ENCODE data around the gene OSBPL1A.

DNA sequence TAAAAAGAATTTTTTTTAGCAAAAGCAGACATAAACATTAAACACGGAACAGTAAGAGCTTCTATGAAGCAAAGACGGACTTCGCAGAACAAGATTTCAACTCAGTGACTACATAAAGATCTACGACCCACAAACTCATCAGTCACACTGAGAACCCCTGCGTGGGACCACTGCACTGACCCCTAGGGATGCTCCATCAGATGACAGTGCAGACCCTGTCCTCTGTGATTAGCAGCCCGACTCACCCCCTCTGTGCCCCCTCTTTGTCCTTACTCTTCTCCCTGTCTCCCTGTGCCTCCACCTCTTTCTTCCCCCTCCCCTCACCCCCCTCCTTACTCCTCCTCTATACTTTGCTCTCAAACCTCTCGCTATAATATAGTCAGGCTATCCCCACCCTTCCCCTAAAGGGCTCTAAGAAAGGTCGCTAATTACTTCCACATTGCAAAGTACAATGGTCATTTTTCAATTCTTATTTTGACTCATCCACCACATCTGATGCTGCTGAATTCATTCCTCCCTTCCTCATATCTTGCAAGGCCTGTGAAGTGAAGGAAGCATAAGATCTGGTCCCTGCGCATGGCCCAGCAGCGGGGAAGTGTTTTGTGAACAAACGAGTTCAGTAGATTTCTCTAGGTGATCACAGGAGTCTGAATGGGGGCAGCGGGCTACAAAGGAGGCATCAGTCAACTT, 169.5 kb downstream of the OSBPL1A start:
- TF ChIP-seq, protein P1, sequence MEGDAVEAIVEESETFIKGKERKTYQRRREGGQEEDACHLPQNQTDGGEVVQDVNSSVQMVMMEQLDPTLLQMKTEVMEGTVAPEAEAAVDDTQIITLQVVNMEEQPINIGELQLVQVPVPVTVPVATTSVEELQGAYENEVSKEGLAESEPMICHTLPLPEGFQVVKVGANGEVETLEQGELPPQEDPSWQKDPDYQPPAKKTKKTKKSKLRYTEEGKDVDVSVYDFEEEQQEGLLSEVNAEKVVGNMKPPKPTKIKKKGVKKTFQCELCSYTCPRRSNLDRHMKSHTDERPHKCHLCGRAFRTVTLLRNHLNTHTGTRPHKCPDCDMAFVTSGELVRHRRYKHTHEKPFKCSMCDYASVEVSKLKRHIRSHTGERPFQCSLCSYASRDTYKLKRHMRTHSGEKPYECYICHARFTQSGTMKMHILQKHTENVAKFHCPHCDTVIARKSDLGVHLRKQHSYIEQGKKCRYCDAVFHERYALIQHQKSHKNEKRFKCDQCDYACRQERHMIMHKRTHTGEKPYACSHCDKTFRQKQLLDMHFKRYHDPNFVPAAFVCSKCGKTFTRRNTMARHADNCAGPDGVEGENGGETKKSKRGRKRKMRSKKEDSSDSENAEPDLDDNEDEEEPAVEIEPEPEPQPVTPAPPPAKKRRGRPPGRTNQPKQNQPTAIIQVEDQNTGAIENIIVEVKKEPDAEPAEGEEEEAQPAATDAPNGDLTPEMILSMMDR (IDR thresholded peaks at IDR 0.05), result no peak
- no peak for TF ChIP-seq POLR2A (IDR thresholded peaks at IDR 0.05)

Measured in right lobe of liver (tissue), 4 donors.